Kidney (tissue), 14 donors: Measurements from ENCODE around the gene ILDR2. TPM values are rescaled to one million over a fixed set of nuclear protein-coding genes. Genes with fewer than 3 reads are reported as not detected.

ENCODE experiments used
- DNase-seq, 5 donors: peaks; one replicate each; pipeline ENCODE4 v3.0.0-alpha.2; 2013 to 2020
- FAIRE-seq: peaks from 2 replicates; lab custom pipeline; 2012; peaks lifted over from hg19 to GRCh38; lab: Jason Lieb, UNC
- H3K27ac ChIP-seq, 2 donors: one replicate each; pipeline ENCODE4 v1.7.0; 2013; ENCODE audit warnings: low read depth in 2 of 2, low read length in 2 of 2, inconsistent platforms in 1 of 2
- H3K27me3 ChIP-seq: one replicate; pipeline ENCODE4 v1.7.1; 2013; ENCODE audit warnings: low read length, inconsistent platforms; ENCODE audit not compliant: control insufficient read depth, insufficient read depth
- H3K36me3 ChIP-seq, 3 donors: one replicate each; pipeline versions ENCODE4 v1.7.0 to v1.7.1; 2013; ENCODE audit warnings: low read length in 3 of 3, control low read depth in 1 of 3, inconsistent platforms in 1 of 3; ENCODE audit not compliant: insufficient read depth in 3 of 3, control insufficient read depth in 2 of 3
- H3K4me1 ChIP-seq, 3 donors: one replicate each; pipeline versions ENCODE4 v1.7.0 to v1.7.1; 2013; ENCODE audit warnings: low read length in 3 of 3, inconsistent platforms in 1 of 3, low read depth in 1 of 3; ENCODE audit not compliant: control insufficient read depth in 2 of 3, insufficient read depth in 2 of 3
- H3K4me3 ChIP-seq, 3 donors: one replicate each; pipeline versions ENCODE4 v1.7.0 to v1.8.1; 2013; ENCODE audit warnings: low read length in 3 of 3, control low read depth in 1 of 3, inconsistent platforms in 1 of 3
- H3K9ac ChIP-seq, 3 donors: one replicate each; pipeline versions ENCODE4 v1.7.0 to v1.7.1; 2013; ENCODE audit warnings: low read length in 3 of 3, control low read depth in 1 of 3, inconsistent platforms in 1 of 3
- H3K9me3 ChIP-seq, 3 donors: one replicate each; pipeline versions ENCODE4 v1.7.0 to v1.7.1; 2013; ENCODE audit warnings: low read length in 3 of 3, control low read depth in 1 of 3, inconsistent platforms in 1 of 3; ENCODE audit not compliant: control insufficient read depth in 2 of 3, insufficient read depth in 1 of 3
- intact Hi-C: fragments of 100-400 bp; cut with DNase I; formaldehyde crosslinking; loops from one replicate; pipeline ENCODE4 v1.11.1; 2022
- polyA plus RNA-seq: library from polyadenylated mRNA; stranded (reverse); fragments of 350-450 nt; fragmentation: Illumina TruSeq; extraction: RNeasy Lipid Tissue Mini Kit (QIAGEN cat#74804); gene quantifications from one replicate; pipeline ENCODE4 v1.2.3, GENCODE V29; 2014; ENCODE audit warnings: low read depth, low replicate concordance; ENCODE audit not compliant: insufficient read depth
- total RNA-seq: library from RNA; stranded (reverse); fragmentation: NEBNext Ultra II Directional; extraction: Animal tissue kit (Norgen Biotek cat#: 25700); gene quantifications from one replicate; pipeline ENCODE4 v1.2.1, GENCODE V29; 2021
- TF ChIP-seq, protein P1 (sequence below): IDR thresholded peaks from 3 replicates; pipeline ENCODE4 v1.5.1; 2012; ENCODE audit warnings: mild to moderate bottlenecking, moderate library complexity, borderline replicate concordance; ENCODE audit not compliant: insufficient read depth; ENCODE audit errors: extremely low read depth
- donor health status: control.
- donor health status: control.
- donor health status: control.
- donor health status: control.
- donor health status: control.
- donor health status: DM: yes; HTN: yes; CAD: no.
- donor health status: Normal renal cell carcinoma (clear cell type).

Gene ILDR2
- total and polyA plus RNA-seq, 2 donors from 2014 or later, result 1.5 to 5.9 TPM

DNA sequence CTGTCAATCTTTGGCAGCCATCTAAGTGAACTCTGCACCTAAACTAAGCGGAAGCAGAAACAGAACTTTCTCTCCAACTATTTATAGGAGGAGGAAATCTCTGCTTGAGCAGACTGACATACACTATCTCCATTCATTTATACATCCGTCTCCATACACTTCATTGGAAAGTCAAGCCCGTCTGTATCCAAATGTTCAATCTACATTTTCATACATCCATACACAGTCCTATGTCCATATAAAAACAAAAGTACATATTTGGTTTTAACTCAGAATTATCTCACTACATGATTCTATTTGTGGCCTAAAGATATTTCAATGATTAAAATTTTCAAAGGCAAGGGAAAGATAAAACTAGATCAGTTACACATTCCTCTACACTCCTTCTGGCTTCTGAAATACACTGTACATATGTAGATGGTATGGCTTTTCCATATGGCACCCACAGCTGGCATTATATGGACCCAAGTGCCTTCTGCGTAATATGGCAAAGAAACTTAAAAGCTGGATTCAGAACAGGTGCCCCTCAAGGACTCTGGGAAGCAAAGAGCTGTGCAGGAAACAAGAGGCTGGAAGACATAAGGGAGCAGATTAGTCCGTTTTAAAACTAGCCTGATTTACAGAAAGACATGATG, 35.5 kb downstream of the ILDR2 start:
- Histone ChIP-seq H3K4me3 (no peak overlapping the region), H3K27ac (no peak overlapping the region), H3K9me3 (no peaks in the 10 kb centered on the region), H3K27me3 (no peaks in the 10 kb centered on the region), H3K36me3 (no peaks in the 10 kb centered on the region), H3K4me1 (no peaks in the 10 kb centered on the region), H3K9ac (no peak overlapping the region)
- FAIRE-seq (no peak), DNase-seq (no peak)
- TF ChIP-seq, protein P1, sequence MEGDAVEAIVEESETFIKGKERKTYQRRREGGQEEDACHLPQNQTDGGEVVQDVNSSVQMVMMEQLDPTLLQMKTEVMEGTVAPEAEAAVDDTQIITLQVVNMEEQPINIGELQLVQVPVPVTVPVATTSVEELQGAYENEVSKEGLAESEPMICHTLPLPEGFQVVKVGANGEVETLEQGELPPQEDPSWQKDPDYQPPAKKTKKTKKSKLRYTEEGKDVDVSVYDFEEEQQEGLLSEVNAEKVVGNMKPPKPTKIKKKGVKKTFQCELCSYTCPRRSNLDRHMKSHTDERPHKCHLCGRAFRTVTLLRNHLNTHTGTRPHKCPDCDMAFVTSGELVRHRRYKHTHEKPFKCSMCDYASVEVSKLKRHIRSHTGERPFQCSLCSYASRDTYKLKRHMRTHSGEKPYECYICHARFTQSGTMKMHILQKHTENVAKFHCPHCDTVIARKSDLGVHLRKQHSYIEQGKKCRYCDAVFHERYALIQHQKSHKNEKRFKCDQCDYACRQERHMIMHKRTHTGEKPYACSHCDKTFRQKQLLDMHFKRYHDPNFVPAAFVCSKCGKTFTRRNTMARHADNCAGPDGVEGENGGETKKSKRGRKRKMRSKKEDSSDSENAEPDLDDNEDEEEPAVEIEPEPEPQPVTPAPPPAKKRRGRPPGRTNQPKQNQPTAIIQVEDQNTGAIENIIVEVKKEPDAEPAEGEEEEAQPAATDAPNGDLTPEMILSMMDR, result no peak
- intact Hi-C loops, result no loop called here

DNA sequence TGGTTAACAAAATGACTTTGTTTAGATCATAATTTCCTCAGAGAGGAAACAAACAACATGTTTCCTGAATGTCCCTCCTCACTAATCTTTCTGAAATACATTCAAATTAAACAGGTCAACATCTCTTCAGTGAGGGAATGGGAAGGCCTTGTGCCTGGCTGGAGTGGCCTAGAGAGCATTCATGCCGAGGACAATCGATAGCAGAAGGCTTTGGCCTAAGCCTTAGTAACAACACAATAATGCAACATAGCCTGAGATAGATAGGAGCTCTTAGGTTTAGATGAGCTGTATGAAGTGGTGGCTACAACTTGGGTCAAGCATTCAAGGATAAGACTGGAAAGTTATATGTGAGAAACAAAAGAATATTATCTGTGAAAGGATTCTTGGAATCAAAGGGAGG, 37.4 kb downstream of the ILDR2 start:
- TF ChIP-seq, protein P1, result no peak
- Histone ChIP-seq H3K9me3 (no peaks in the 10 kb centered on the region), H3K36me3 (no peaks in the 10 kb centered on the region), H3K27me3 (no peaks in the 10 kb centered on the region), H3K9ac (no peak overlapping the region), H3K4me3 (no peak overlapping the region), H3K4me1 (no peaks in the 10 kb centered on the region), H3K27ac (no peak overlapping the region)
- DNase-seq (no peak), FAIRE-seq (no peak)
- intact Hi-C loops, result no loop called here

DNA sequence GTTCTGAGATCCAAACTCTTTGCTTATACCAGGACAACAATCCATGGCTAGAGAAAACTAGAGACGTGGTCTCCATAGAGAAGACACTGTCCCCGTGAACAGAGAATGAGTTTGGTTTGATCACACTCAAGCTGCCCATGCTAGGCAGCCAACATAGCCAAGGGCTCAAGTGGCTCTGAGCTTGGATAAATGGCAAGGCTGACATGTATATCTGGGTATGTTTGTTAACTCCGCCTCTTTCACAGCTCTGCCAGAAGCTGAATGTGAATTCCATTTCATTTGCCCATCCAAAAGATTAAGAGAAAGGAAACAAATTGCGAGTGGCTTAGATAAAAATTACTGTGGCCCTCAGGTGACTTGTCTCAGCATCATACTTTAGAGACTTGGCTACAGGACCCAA, 38.0 kb downstream of the ILDR2 start:
- no peak overlapping the region for H3K4me3 ChIP-seq
- H3K27ac ChIP-seq, result no peak overlapping the region
- H3K9me3 ChIP-seq, result no peaks in the 10 kb centered on the region
- TF ChIP-seq, protein P1, result no peak
- no peak for DNase-seq
- intact Hi-C loops, result no loop called here
- H3K4me1 ChIP-seq, result no peaks in the 10 kb centered on the region
- H3K9ac ChIP-seq, result no peak overlapping the region
- H3K36me3 ChIP-seq, result no peaks in the 10 kb centered on the region
- no peaks in the 10 kb centered on the region for H3K27me3 ChIP-seq
- FAIRE-seq, result no peak

DNA sequence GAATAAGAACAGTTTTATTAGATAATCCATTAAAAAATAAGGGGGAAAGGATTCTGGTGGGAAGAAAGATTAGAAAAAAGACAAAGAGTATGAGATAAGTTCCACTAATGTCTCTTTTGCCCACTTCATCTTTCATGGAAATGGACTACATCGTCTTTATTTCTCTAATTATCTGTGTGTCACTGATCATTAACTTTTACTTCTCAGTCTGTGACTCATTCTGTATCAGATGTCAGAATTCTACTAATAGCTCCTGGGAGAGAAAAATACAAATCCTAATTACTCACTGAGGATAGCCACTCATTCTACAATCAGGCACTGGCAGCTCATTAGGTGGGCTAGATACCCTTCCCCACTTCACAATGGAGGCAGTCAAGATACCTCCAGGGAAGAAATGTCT, 41.7 kb downstream of the ILDR2 start:
- FAIRE-seq, result no peak
- TF ChIP-seq, protein P1, result no peak
- H3K9me3 ChIP-seq, result no peaks in the 10 kb centered on the region
- no peak overlapping the region for H3K4me3 ChIP-seq
- H3K9ac ChIP-seq, result no peak overlapping the region
- no peaks in the 10 kb centered on the region for H3K27me3 ChIP-seq
- no peak overlapping the region for H3K27ac ChIP-seq
- intact Hi-C loops, result no loop called here
- DNase-seq, result peak in 2 of 5 donors; percentile 62 to 82
- no peaks in the 10 kb centered on the region for H3K4me1 ChIP-seq
- no peaks in the 10 kb centered on the region for H3K36me3 ChIP-seq
